GM19328 (cell line): ENCODE data around the gene OR10H1.
"Not testable (repeated sequence)": the region's sequence is repeated elsewhere in the genome, so short reads cannot be mapped to it uniquely, and the experiment has no call there.

ENCODE experiments used
- ATAC-seq: cut with Tn5 transposase; IDR thresholded peaks from one replicate; pipeline ENCODE4 v1.9.1; 2021; ENCODE audit warnings: mild to moderate bottlenecking, moderate library complexity; ENCODE audit not compliant: unreplicated experiment

OR10H1 gene

DNA sequence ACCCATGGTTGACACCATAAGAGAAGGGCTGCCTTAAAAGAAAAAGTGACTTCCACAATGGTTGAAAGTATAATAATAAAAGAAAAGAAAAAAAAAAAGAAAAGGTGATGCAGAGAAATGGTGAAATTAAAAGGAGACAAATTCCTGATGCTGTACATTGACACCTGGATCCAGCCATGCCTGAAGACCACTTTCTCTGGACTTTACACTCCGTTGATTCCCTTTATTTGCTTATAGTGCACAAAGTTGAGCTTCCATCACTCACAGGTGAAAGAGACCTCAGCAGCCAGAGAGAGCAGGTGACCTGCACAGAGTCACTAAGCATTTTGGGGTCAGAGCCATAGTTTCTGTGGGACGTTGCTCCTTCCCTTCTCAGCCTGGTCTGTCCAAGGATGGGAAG lies 40.2 kb downstream of the OR10H1 start:
- no peak for ATAC-seq

DNA sequence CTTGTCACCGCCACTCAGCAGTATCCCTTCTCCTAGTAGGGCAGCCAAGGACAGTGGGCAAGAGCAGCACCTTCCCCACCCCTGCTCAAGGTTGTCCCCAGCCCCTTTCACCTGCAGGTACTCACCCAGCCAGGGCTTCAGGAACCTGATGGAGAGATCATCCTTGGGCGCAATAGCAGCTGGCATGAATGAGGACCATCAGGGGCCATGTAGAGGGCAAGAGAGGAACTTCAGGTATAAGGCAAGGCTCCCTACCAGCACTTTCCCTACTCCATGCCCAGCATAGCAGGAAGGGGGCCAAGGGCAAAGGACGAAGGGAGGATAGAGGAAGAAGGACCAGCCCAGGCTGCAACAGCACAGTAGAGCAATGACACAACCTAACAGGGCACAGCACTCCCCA lies 41.3 kb downstream of the OR10H1 start:
- ATAC-seq, result not testable (repeated sequence)

DNA sequence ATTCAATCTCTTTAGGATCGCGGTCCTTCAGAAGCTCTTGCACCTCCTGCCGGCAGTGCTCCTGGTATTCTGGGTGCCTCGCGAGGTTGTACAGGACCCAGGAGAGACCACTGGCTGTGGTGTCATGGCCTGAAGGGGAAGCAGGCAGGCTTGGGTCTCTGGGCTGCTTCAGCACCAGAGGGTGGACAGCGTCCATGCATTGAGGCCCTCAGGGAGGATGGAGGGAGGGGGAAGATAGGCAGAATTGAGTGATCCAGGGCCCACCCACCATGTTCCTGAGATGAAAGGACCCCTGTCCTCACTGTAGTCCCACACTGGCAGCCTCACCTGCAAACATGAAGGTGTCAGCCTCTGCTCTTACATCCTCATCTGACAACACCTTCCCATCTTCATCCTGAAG lies 45.9 kb downstream of the OR10H1 start:
- ATAC-seq, result no peak

DNA sequence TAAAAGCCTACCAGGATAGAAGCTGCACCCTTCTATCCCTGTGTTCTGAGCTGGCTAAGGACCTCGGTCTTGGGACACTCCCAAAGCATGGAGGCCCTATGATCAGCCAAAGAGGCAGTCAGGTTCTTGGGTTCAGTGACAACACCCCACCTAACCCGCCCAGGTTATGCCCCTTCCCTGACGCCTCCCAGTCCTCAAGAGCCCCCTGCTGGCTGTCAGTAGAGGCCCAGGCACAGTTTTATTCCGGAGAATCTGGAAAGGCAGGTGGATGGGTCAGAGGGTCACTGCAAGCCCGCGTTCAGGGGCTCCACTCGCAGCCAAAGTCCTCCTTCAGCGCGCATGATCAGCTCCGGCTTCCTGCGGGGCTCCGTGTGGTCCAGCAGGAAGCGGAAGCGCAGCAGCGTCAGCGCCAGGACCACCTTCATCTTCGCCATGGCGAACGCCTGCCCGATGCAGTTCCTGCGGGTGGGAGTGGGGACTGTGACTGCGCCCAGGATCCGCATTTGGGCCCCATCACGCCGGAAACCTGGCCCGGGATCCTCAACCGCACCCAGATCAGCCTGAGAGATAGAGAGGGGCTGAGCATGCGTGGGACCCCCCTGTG lies 55.4 kb downstream of the OR10H1 start:
- no peak for ATAC-seq

DNA sequence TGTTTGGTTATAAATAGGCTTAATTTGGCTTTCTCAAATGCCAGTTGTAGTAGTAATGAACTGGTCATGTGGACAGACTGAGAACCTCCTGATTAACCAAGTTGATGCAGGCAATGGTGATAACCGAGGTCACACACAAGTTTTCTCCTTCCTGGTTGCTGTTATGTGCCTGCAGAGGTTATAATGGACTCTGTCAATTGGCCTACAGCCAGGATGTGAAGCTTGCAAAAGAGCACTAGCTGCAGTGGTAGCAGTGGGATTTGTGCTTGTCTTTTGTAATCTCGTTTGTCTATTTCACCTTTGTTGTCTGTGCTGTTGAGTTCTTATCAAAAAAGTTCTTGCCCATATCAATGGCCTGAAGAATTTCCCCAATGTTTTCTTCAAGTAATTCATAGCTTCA lies 57.1 kb downstream of the OR10H1 start:
- no peak for ATAC-seq
